Osteoblast (primary cell): ENCODE data around the gene SIRT5. TPM values are rescaled to one million over a fixed set of nuclear protein-coding genes. Genes with fewer than 3 reads are reported as not detected.
A peak's percentile ranks its signal among the peaks of the same experiment; 100 is the strongest.

Experiments used
- DNase-seq: peaks from one replicate; pipeline ENCODE4 v3.0.0; 2011; ENCODE audit warnings: low spot score, mixed read lengths; ENCODE audit not compliant: insufficient read length; ENCODE audit errors: missing footprints
- H2AFZ ChIP-seq: 2 replicates; pipeline ENCODE4 v1.6.0; 2011; ENCODE audit warnings: mild to moderate bottlenecking, low read length
- H3K27ac ChIP-seq: 2 replicates; pipeline ENCODE4 v1.5.1; 2011; ENCODE audit warnings: mild to moderate bottlenecking, low read depth, low read length, moderate library complexity
- H3K27me3 ChIP-seq: 2 replicates; pipeline ENCODE4 v1.6.0; 2012; ENCODE audit warnings: mild to moderate bottlenecking, control low read depth, inconsistent platforms, low read length, moderate library complexity; ENCODE audit not compliant: insufficient read depth
- H3K36me3 ChIP-seq: 2 replicates; pipeline ENCODE4 v1.5.1; 2011; ENCODE audit warnings: mild to moderate bottlenecking, low read length, control low read depth, moderate library complexity; ENCODE audit not compliant: insufficient read depth
- H3K4me1 ChIP-seq: 2 replicates; pipeline ENCODE4 v1.5.1; 2011; ENCODE audit warnings: mild to moderate bottlenecking, low read length, control low read depth, moderate library complexity; ENCODE audit not compliant: insufficient read depth
- H3K4me2 ChIP-seq: 2 replicates; pipeline ENCODE4 v1.6.0; 2011; ENCODE audit warnings: mild to moderate bottlenecking, low read length; ENCODE audit not compliant: insufficient read depth
- H3K4me3 ChIP-seq: fragments of 200-600 bp; sonication (generic); 3 replicates; pipeline ENCODE4 v1.5.1; 2012; ENCODE audit warnings: mild to moderate bottlenecking, low read length, inconsistent platforms; ENCODE audit not compliant: insufficient read depth
- H3K79me2 ChIP-seq: 2 replicates; pipeline ENCODE4 v1.6.0; 2012; ENCODE audit warnings: mild to moderate bottlenecking, low read length, control low read depth, inconsistent platforms; ENCODE audit not compliant: insufficient read depth
- H3K9me3 ChIP-seq: 2 replicates; pipeline ENCODE4 v1.5.1; 2011; ENCODE audit warnings: low read depth, low read length, control low read depth
- H4K20me1 ChIP-seq: 2 replicates; pipeline ENCODE4 v1.6.0; 2012; ENCODE audit warnings: mild to moderate bottlenecking, low read length, control low read depth; ENCODE audit not compliant: insufficient read depth
- total RNA-seq: library from RNA; depleted of rRNA; stranded (reverse); fragments of >200 nt; gene quantifications from 2 replicates; pipeline ENCODE4 v1.2.3, GENCODE V29; 2012
- TF ChIP-seq, protein P1 (sequence below): IDR thresholded peaks from 2 replicates; pipeline ENCODE4 v1.5.1; 2011; ENCODE audit warnings: mild to moderate bottlenecking, low read depth, low read length, moderate library complexity; ENCODE audit errors: extremely low read depth

The SIRT5 gene
- total RNA-seq, 1 donor, result 9.0 TPM

DNA sequence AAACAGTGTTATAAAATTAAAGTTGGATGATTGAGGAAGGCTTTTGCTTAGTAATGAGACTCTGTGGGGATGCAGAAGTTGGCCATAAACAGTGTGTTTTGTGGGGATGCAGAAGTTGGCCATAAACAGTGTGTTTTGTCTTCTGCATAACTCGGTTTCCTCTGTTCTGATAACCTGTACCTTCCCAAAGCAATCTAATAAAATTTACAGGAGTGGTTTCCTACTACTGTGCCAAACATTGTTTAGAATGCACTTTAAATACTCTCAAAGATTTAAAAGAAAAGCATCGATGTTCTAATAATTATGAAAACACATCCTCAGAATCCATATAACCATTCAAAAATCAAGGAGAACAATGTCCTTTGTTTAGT lies 36.9 kb upstream of the SIRT5 start:
- TF ChIP-seq, protein P1, sequence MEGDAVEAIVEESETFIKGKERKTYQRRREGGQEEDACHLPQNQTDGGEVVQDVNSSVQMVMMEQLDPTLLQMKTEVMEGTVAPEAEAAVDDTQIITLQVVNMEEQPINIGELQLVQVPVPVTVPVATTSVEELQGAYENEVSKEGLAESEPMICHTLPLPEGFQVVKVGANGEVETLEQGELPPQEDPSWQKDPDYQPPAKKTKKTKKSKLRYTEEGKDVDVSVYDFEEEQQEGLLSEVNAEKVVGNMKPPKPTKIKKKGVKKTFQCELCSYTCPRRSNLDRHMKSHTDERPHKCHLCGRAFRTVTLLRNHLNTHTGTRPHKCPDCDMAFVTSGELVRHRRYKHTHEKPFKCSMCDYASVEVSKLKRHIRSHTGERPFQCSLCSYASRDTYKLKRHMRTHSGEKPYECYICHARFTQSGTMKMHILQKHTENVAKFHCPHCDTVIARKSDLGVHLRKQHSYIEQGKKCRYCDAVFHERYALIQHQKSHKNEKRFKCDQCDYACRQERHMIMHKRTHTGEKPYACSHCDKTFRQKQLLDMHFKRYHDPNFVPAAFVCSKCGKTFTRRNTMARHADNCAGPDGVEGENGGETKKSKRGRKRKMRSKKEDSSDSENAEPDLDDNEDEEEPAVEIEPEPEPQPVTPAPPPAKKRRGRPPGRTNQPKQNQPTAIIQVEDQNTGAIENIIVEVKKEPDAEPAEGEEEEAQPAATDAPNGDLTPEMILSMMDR, result no peak
- H3K9me3 ChIP-seq, result no peaks in the 10 kb centered on the region

DNA sequence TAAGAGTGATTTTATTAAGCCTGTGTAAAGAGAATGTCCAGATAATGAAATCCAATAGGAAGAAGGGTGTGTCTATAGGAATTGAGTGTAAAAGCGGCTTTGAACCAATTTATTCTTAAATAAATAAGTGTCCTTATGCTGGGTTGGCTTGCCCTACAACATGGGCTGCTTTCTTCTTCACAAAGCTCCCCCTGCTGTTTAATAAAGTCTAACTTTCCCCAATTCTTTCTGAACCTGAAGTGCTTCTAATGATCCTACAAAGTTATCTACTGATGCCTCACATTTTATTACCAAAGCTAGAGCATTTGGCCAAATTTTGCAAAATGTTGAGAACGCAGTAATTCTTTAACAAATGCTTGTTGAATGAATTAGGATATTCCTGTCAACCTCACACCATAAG lies 36.3 kb upstream of the SIRT5 start:
- Histone ChIP-seq H3K27me3 (no peaks in the 10 kb centered on the region), H3K4me1 (peaks cover 5% of the 10 kb centered on the region), H2AFZ (no peak overlapping the region)

More for the DNA sequence above, 36.9 kb upstream of the SIRT5 start:
- H3K27ac ChIP-seq, result no peak overlapping the region
- no peaks in the 10 kb centered on the region for H3K36me3 ChIP-seq
- H3K4me1 ChIP-seq, result peaks cover 5% of the 10 kb centered on the region
- no peaks in the 10 kb centered on the region for H3K27me3 ChIP-seq
- H2AFZ ChIP-seq, result no peak overlapping the region
- no peak for DNase-seq
- no peaks in the 10 kb centered on the region for H4K20me1 ChIP-seq
- no peak overlapping the region for H3K4me3 ChIP-seq
- no peaks in the 10 kb centered on the region for H3K79me2 ChIP-seq
- no peak overlapping the region for H3K4me2 ChIP-seq

DNA sequence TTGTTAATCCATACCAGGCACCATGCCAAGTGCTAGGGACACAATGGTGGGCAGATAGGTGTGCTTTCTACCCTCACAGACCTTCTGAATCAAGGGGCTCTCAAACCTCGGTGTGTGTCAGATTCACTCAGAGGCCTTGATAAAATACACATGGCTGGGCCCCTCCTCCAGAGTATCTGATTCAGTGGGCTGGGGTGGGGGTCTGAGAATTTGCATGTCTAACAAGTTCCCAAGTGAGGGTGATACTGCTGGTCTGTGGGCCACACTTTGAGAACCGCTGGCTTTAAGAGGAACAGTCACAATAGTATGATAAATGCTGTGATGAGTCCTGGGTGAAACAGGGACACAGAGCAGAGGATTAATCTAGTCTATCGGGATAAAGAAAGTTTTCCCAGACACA lies 35.8 kb upstream of the SIRT5 start:
- Histone ChIP-seq H3K27ac (no peak overlapping the region), H3K4me3 (no peak overlapping the region), H3K79me2 (no peaks in the 10 kb centered on the region), H3K4me1 (peaks cover 5% of the 10 kb centered on the region), H3K4me2 (no peak overlapping the region), H2AFZ (no peak overlapping the region), H3K9me3 (no peaks in the 10 kb centered on the region), H4K20me1 (no peaks in the 10 kb centered on the region), H3K36me3 (no peaks in the 10 kb centered on the region), H3K27me3 (no peaks in the 10 kb centered on the region)
- no peak for DNase-seq
- TF ChIP-seq, protein P1, result no peak

More for the DNA sequence above, 36.3 kb upstream of the SIRT5 start:
- TF ChIP-seq, protein P1, result peak; percentile 46
- H3K9me3 ChIP-seq, result no peaks in the 10 kb centered on the region
- H3K4me2 ChIP-seq, result no peak overlapping the region
- no peaks in the 10 kb centered on the region for H4K20me1 ChIP-seq
- peak; percentile 94 for DNase-seq
- H3K79me2 ChIP-seq, result no peaks in the 10 kb centered on the region
- H3K27ac ChIP-seq, result no peak overlapping the region
- H3K4me3 ChIP-seq, result no peak overlapping the region
- no peaks in the 10 kb centered on the region for H3K36me3 ChIP-seq

DNA sequence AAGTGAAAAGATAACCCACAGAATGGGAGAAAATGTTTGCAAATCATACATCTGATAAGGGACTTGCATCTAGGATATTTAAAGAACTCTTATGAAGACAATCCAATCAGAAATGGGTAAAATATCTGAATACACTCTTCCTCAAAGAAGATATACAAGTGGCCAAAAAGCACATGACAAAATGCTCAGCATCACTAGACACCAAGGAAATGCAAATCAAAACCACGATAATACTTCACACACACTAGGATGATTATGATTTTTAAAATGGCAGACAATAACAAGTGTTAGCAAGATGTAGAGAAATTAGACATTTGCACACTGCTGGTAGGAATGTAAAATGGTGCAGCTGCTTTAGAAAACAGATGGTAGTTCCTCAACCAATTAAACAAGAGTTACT lies 34.8 kb upstream of the SIRT5 start:
- H3K36me3 ChIP-seq, result no peaks in the 10 kb centered on the region

More for the DNA sequence above, 34.8 kb upstream of the SIRT5 start:
- Histone ChIP-seq H4K20me1 (no peaks in the 10 kb centered on the region), H3K27me3 (no peaks in the 10 kb centered on the region), H3K9me3 (no peaks in the 10 kb centered on the region), H2AFZ (no peak overlapping the region), H3K4me1 (peaks cover 5% of the 10 kb centered on the region), H3K4me3 (no peak overlapping the region), H3K4me2 (no peak overlapping the region), H3K27ac (no peak overlapping the region), H3K79me2 (no peaks in the 10 kb centered on the region)
- TF ChIP-seq, protein P1, result peak; percentile 5
- no peak for DNase-seq
